HL-60 (cell line): Measurements from ENCODE around the gene GALNT12.

Experiments
- DNase-seq, 2 experiments: peaks; one replicate each; pipeline ENCODE4 v3.0.0-alpha.2; 2010 to 2020; ENCODE audit warnings: low read depth in 1 of 2, low spot score in 1 of 2
- H3K27ac ChIP-seq: fragments of 250-450 bp; sonication (Bioruptor Pico); replicated peaks from 2 replicates; pipeline ENCODE4 v1.5.1; 2020; ENCODE audit warnings: mild to moderate bottlenecking, moderate library complexity
- H3K27me3 ChIP-seq: fragments of 250-450 bp; sonication (Bioruptor Pico); 2 replicates; pipeline ENCODE4 v1.5.1; 2021; ENCODE audit warnings: mild to moderate bottlenecking, moderate library complexity; ENCODE audit not compliant: insufficient read depth, poor library complexity, severe bottlenecking
- H3K4me3 ChIP-seq: replicated peaks from 2 replicates; pipeline ENCODE4 v1.5.1; 2011; ENCODE audit warnings: mild to moderate bottlenecking, control low read depth, low read length; ENCODE audit not compliant: insufficient read depth
- CTCF ChIP-seq: IDR thresholded peaks from one replicate; pipeline ENCODE4 v1.5.1; 2011; ENCODE audit warnings: low read length, control low read depth, inconsistent platforms; ENCODE audit not compliant: insufficient read depth
- GABPA ChIP-seq: IDR thresholded peaks from 2 replicates; pipeline ENCODE4 v1.6.1; 2012; ENCODE audit warnings: low read depth
- POLR2AphosphoS5 ChIP-seq: IDR thresholded peaks from 2 replicates; pipeline ENCODE4 v1.6.1; 2012; ENCODE audit warnings: low read depth
- REST ChIP-seq: IDR thresholded peaks from 2 replicates; pipeline ENCODE4 v1.6.1; 2012; ENCODE audit warnings: low read depth; ENCODE audit not compliant: insufficient replicate concordance
- SPI1 ChIP-seq: IDR thresholded peaks from 2 replicates; pipeline ENCODE4 v1.6.1; 2012; ENCODE audit warnings: low read depth, mild to moderate bottlenecking, borderline replicate concordance

Gene GALNT12

GRCh38 chr9:98793031-98793430, 14.4 kb upstream of the GALNT12 start:
- TF ChIP-seq GABPA, result no peak
- TF ChIP-seq POLR2AphosphoS5, result no peak
- no peak for TF ChIP-seq SPI1
- TF ChIP-seq REST, result no peak
- no peak for TF ChIP-seq CTCF
- Histone ChIP-seq H3K27me3 (peaks cover 5% of the 10 kb centered on the region), H3K27ac (no peak overlapping the region), H3K4me3 (no peak overlapping the region)
- no peak for DNase-seq

GRCh38 chr9:98794802-98795201, 12.7 kb upstream of the GALNT12 start:
- Histone ChIP-seq H3K4me3 (no peak overlapping the region), H3K27ac (no peak overlapping the region), H3K27me3 (peaks cover 5% of the 10 kb centered on the region)
- TF ChIP-seq POLR2AphosphoS5 (no peak), SPI1 (no peak), GABPA (no peak)
- DNase-seq, result no peak

GRCh38 chr9:98795295-98795955, 12.0 kb upstream of the GALNT12 start:
- Histone ChIP-seq H3K27ac (no peak overlapping the region), H3K4me3 (peak overlapping the region; percentile 62), H3K27me3 (peaks cover 5% of the 10 kb centered on the region)
- no peak for TF ChIP-seq POLR2AphosphoS5
- TF ChIP-seq REST, result no peak
- no peak for TF ChIP-seq CTCF
- no peak for TF ChIP-seq GABPA
- no peak for TF ChIP-seq SPI1
- no peak for DNase-seq

- peaks cover 5% of the 10 kb centered on the region for H3K27me3 ChIP-seq
- DNase-seq, result no peak
- TF ChIP-seq SPI1, result no peak
- TF ChIP-seq POLR2AphosphoS5, result no peak
- TF ChIP-seq CTCF, result no peak
- no peak for TF ChIP-seq REST
- no peak for TF ChIP-seq GABPA
- peak overlapping the region; percentile 62 for H3K4me3 ChIP-seq
- H3K27ac ChIP-seq, result no peak overlapping the region
These were observed 11.5 kb upstream of the GALNT12 start for GRCh38 chr9:98795970-98796363.
